GM21423 (cell line): ENCODE data around the gene EHF.
A peak's percentile ranks its signal among the peaks of the same experiment; 100 is the strongest.

ENCODE experiments used
- ATAC-seq: cut with Tn5 transposase; IDR thresholded peaks from one replicate; pipeline ENCODE4 v1.9.1; 2021; ENCODE audit warnings: mild to moderate bottlenecking, moderate library complexity; ENCODE audit not compliant: unreplicated experiment

EHF gene

GRCh38 chr11:34601609-34602008, 19.3 kb upstream of the EHF start:
- ATAC-seq, result no peak

DNA sequence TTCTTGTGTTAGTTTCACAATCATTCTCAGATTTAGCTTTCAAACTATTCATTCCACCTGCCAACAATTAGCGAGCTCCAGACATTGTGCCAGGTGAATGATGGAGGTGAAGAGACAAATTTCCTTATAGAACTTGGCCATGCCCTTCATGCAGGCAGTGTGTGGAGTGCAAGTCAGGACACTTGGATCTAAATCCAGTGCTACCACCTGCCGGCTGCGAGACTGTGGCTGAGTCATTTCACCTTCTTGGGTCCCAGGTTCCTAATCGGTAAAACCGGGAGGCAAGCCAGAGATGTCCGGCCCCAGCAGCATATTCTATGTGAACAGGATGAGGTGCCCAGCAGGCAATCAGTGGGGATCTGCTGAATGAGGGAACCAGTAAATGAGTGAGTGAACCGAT, 18.6 kb upstream of the EHF start:
- ATAC-seq, result no peak

- ATAC-seq, result no peak
Observed at GRCh38 chr11:34603129-34604001, 17.5 kb upstream of the EHF start.

GRCh38 chr11:34604145-34604544, 16.7 kb upstream of the EHF start:
- no peak for ATAC-seq

DNA sequence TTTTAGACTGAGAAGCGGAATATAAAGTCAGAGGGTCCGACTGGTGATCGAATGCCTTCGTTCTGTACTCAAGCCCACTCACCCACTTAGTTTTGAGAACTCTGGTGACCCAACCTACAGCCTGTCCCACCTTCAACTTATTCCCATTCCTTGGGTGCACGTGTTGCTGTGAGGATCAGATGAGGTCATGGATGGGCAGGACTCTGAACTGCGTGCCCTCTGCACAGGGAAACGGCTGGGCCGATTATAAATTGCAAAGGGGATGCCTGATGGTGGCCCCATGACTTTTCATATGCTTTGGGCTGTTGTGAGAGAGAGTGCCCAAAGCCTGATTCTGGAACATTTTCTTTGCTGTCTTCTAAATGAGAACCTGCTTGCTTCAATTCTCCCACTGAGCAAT, 16.0 kb upstream of the EHF start:
- ATAC-seq, result no peak

- no peak for ATAC-seq
Observed at GRCh38 chr11:34605481-34606325, 15.2 kb upstream of the EHF start.

DNA sequence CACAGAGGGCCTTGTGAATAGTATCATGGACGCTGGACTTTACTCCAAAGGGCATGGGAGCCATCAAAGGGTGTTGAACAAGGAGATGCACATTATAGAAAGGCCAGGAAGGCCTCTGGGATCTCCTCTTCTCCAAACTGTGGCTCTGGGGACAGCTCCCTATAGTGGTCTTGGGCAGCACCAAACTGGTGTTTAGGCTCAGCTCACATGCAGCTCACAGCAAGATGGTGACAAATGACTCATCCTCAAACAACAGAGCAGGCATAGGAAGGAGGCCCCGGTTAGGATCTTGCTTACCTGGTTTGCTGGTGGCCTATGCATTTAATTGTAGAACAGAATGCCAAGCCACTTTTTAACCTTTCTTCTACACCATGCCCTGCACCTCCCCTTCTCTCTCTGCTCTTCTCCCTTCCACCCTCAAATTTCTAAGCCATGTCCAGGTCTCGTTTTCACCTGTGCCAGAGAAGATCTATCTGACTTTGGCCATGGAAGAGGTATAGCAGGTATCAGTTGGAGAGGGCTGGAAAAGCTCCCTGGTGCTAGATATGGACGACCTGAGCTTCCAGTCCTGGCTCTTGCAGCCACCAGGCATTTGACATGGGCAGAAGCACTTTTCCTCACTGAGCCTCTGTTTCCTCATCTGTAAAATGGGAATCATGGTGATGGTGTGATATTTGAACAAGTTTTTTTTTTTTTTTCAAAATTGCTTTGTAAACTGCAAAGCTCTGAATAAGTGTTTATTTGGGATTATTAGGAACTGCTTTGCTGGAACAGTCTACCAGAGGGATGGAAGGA, 14.4 kb upstream of the EHF start:
- no peak for ATAC-seq

DNA sequence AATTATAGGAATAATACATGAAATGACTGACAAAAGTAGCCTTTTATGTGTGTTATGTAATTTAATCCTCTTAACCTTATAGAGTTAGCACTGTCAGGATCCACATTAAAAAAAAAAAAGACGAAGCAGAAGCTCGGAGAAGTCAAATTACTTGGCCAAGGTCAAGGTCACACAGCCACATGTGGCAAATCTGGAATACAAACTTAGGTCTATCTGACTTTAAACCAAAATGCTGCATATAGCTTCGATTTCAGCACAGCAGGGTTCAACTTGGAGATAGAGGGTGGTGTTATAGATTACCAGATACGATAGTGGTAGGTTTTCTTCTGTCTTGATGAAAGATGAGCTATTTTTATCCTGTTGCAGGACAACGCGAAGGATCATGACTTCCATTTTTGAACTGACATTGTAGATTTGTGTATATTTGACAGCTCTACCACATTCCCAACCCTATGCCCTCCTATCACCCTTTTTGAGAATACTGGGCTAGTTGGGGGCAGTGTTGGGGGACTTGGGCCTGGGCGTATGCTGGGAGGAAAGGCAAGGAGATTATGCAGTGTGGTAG, 11.6 kb upstream of the EHF start:
- no peak for ATAC-seq

- no peak for ATAC-seq
Observed at GRCh38 chr11:34609850-34610249, 11.0 kb upstream of the EHF start.

DNA sequence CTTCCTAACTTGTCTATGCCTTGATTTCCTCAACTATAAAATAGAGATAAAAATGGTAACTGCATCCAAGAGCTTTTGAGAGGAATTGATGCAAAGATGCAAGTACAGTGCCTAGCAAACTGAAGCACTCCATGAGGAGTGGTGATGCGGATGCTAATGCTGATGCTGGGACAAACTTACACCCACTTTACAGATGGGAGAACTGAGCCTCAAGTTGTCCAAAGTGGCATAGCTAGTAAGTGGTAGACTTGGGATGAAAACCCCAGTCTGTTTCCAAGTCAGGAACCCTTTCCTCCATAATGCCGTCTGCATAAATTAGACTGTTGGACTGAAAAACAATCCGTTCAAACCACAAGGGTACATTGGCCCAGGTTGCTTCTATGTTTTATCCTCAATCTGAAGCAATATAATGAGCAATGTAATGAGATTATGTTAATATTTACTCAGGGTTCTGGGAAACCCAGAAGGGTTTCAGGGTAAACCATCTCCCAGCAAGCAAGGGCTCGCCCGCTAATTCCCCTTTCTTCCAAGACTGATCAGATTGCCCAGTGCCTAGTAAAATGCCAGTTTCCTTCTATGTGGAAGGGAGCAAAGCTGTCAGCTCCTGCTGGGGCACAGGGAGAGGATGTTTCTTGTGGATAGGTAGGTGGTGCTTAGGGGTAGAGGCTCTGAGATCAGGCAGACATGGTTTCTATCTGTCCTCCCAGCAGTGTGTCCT, 10.4 kb upstream of the EHF start:
- no peak for ATAC-seq

GRCh38 chr11:34613015-34613414, 7.9 kb upstream of the EHF start:
- no peak for ATAC-seq

DNA sequence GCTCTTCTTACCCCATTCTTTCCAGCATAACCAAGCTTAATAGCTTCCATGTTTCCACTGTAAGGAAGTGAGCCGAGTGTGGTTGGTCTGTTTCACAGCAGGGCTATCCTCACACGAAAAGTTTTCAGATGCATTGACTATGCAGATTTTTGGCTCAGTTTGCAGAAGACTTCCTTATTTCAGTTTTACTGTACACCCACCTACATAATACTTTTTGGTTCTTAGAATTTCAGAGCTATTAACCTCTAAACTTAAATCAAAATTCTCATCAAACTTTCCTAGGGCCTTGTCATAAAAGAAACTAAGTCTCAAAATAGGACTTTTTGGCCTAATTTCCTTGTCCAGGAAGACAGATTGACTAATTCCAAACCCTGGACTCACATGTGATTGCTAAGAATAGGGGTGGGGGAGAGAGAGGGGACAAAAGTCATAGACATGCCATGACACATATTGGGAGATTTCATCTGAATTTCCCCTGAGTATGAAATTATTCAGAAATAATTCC, 7.3 kb upstream of the EHF start:
- peak; percentile 78 for ATAC-seq

GRCh38 chr11:34614344-34615104, 6.4 kb upstream of the EHF start:
- no peak for ATAC-seq

- ATAC-seq, result no peak
Observed at GRCh38 chr11:34616086-34616485, 4.8 kb upstream of the EHF start.

GRCh38 chr11:34616830-34617504, 3.9 kb upstream of the EHF start:
- ATAC-seq, result no peak

- no peak for ATAC-seq
Observed at GRCh38 chr11:34618406-34618805, 2.5 kb upstream of the EHF start.

DNA sequence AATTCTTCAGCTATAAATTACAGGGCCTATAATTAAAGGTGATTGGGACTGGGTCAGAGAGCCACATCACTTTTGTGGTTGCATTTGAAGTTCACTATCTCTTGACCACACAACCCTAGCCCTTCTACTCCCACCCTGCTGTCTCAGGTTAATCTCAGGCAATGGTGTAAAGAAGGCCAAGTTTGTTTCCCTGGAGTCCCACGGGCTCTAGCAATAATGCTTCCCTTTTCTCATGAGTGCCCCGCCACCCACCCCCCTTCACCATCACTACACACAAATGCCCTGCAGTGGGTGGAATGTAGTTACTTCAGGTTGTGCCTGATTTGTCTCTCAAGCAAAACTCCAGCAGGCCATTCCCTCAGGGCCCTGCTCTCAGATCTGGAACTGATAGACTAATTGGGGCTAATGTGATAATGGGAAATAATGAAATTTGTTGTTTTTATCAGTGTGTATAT, 1.8 kb upstream of the EHF start:
- no peak for ATAC-seq

DNA sequence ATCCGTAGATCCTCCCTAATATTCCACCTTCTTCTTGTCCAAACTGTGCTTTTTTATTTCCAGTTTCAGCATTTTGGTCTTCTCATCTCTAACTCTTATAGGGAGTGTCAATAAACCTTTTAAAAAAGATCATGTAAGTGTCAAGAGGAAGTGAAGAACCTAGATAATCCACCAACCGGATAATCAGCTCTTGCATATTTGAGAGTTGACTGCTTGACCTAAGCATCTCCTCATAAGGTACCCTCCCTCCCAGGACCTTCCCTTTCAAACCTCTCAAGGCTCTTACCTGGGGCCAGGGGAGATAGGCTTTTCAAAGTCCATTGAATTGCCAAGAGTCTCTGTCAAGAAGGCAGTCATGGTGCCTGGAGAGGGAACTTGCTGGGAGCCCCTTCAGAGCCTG, 691 bp upstream of the EHF start:
- ATAC-seq, result no peak

DNA sequence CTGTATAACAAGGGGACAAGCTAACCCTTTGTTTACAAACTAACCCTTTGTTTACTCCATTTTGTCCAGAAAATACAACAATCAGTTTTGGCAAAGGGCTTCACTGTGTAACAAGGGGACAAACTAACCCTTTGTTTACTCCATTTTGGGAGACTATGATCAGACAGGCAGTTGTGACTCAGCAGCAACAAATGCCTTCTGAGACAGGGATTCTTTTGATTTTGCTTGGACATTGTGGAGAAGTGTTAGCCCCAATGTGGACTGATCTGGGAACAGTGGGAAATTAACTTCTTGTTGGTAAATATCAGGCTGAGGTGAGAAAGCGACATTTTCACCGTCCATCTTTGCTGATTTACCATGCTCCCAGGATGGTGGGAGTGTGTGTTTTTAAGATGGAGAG, 983 bp downstream of the EHF start:
- ATAC-seq, result no peak
